GM21367 (cell line): Measurements from ENCODE around the gene PSPC1.
"Not testable (repeated sequence)": the region's sequence is repeated elsewhere in the genome, so short reads cannot be mapped to it uniquely, and the experiment has no call there.

ENCODE experiments used
- ATAC-seq: cut with Tn5 transposase; IDR thresholded peaks from one replicate; pipeline ENCODE4 v1.9.1; 2021; ENCODE audit not compliant: unreplicated experiment

PSPC1 gene

GRCh38 chr13:19782727-19783682 lies at the start of gene PSPC1:
Gene PSPC1, minus strand, starts transcription at chr13:19782945. Its CDS starts 188 bp downstream, at chr13:19782757.
- ATAC-seq, result peak; percentile 88

GRCh38 chr13:19822673-19823072 lies 39.9 kb upstream of the PSPC1 start:
- no peak for ATAC-seq

GRCh38 chr13:19818223-19818842 lies 35.6 kb upstream of the PSPC1 start:
- ATAC-seq, result no peak

GRCh38 chr13:19817510-19818158 lies 34.9 kb upstream of the PSPC1 start:
- no peak for ATAC-seq

GRCh38 chr13:19817106-19817505 lies 34.4 kb upstream of the PSPC1 start:
- no peak for ATAC-seq

GRCh38 chr13:19815842-19816241 lies 33.1 kb upstream of the PSPC1 start:
- ATAC-seq, result not testable (repeated sequence)

GRCh38 chr13:19810996-19811881 lies 28.5 kb upstream of the PSPC1 start:
- ATAC-seq, result no peak

GRCh38 chr13:19810151-19810550 lies 27.4 kb upstream of the PSPC1 start:
- ATAC-seq, result no peak

- no peak for ATAC-seq
Observed at GRCh38 chr13:19805765-19806164, 23.0 kb upstream of the PSPC1 start.

- no peak for ATAC-seq
Observed at GRCh38 chr13:19795956-19796355, 13.2 kb upstream of the PSPC1 start.

GRCh38 chr13:19794631-19795030 lies 11.9 kb upstream of the PSPC1 start:
- no peak for ATAC-seq

GRCh38 chr13:19791953-19792537 lies 9.3 kb upstream of the PSPC1 start:
- ATAC-seq, result no peak

GRCh38 chr13:19782049-19782726 lies 557 bp downstream of the PSPC1 start:
- ATAC-seq, result peak; percentile 23

GRCh38 chr13:19781526-19781925 lies 1.2 kb downstream of the PSPC1 start:
- ATAC-seq, result no peak

- not testable (repeated sequence) for ATAC-seq
Observed at GRCh38 chr13:19780753-19781418, 1.9 kb downstream of the PSPC1 start.

GRCh38 chr13:19772306-19772705 lies 10.4 kb downstream of the PSPC1 start:
- no peak for ATAC-seq

GRCh38 chr13:19769854-19770253 lies 12.9 kb downstream of the PSPC1 start:
- ATAC-seq, result no peak

- ATAC-seq, result no peak
Observed at GRCh38 chr13:19767966-19768365, 14.8 kb downstream of the PSPC1 start.

GRCh38 chr13:19766591-19766990 lies 16.2 kb downstream of the PSPC1 start:
- no peak for ATAC-seq
